Heart left ventricle (tissue), 13 donors: ENCODE data around the gene FGF23.

ENCODE experiments used
- CTCF ChIP-seq, 12 donors: fragments of 200-600 bp; sonication (generic) in 4 of 12; IDR thresholded peaks; one replicate each; pipeline versions ENCODE4 v1.5.0 to v1.8.0; 2018 to 2022; ENCODE audit warnings: antibody characterized with exemption in 12 of 12, mild to moderate bottlenecking in 5 of 12
- POLR2A ChIP-seq, 2 donors: fragments of 450-650 bp; IDR thresholded peaks; one replicate each; pipeline ENCODE4 v1.6.1; 2017; ENCODE audit warnings: antibody characterized with exemption in 2 of 2, mild to moderate bottlenecking in 2 of 2, moderate library complexity in 2 of 2
- donor health status: ischemic (EF 13 %, LVEDD 7.1; RV severe dilation, severe dysfunction).
- donor health status: DM: no; HTN: yes; CAD: no.
- donor health status: DM: no; HTN: no; CAD: no.
- donor health status: ischemic (EF 25% LVEDD 6.9; RV normal size, moderate dysfunction).
- donor health status: ischemic (EF 25% LVEDD 5.7; RV mildly dilated, moderate dysfunction).
- donor health status: ischemic (EF 35%, LVEDD 5.7; RV mildly dilated, moderate dysfunction).
- donor health status: nonischemic (EF 11% LVEDD 7.7; RV severe dilation, severe dysfunction).
- donor health status: DM: yes; HTN: yes; CAD: no.
- donor health status: PGD.
- donor health status: ischemic (EF 29% LVEDD 5.4; RV normal size, mild dysfunction).
- donor health status: nonischemic (EF 23%, LVEDD 6.1; RV moderate dilation, normal function).

- TF ChIP-seq CTCF (IDR thresholded peaks at IDR 0.05) (no peak), POLR2A (IDR thresholded peaks at IDR 0.05) (no peak)
Measured at GRCh38 chr12:4418913-4419312, 39.4 kb upstream of the FGF23 start.
